Fibroblast of skin of left quadriceps (primary cell): ENCODE measurements around the gene OR4B1.

Experiments used
- DNase-seq, 2 experiments: peaks; one replicate each; pipeline ENCODE4 v3.0.0-alpha.2; 2013; ENCODE audit warnings: low read depth in 2 of 2

The OR4B1 gene

GRCh38 chr11:48261600-48261999 lies 45.0 kb downstream of the OR4B1 start:
- DNase-seq, result no peak

GRCh38 chr11:48263423-48263911 lies 46.9 kb downstream of the OR4B1 start, which contains the start of gene OR4X1:
OR4X1 (plus strand) TSS chr11:48263861; CDS start chr11:48263861, 0 bp downstream.
- DNase-seq, result no peak
